Right ventricle myocardium inferior (tissue), 1 donor: ENCODE results near the gene CCDC68. TPM values are rescaled to one million over a fixed set of nuclear protein-coding genes. Genes with fewer than 3 reads are reported as not detected.
"Not testable (repeated sequence)": the region's sequence is repeated elsewhere in the genome, so short reads cannot be mapped to it uniquely, and the experiment has no call there.

Experiments
- ATAC-seq: fragments of 200-7000 bp; cut with Tn5 transposase; one replicate; pipeline ENCODE4 v1.9.1; 2020; ENCODE audit warnings: mild to moderate bottlenecking, moderate library complexity
- DNase-seq: peaks from one replicate; pipeline ENCODE4 v3.0.0; 2021; ENCODE audit errors: missing footprints
- intact Hi-C: fragments of 100-400 bp; cut with DNase I; formaldehyde crosslinking; loops from one replicate; pipeline ENCODE4 v1.11.0; 2022
- long read RNA-seq: library from polyadenylated mRNA; unstranded; transcript quantifications from one replicate; pipeline ENCODE4 v2.0.0, GENCODE V29; 2021
- total RNA-seq: library from RNA; stranded (reverse); fragmentation: NEBNext Ultra II Directional; extraction: Animal tissue kit (Norgen Biotek cat#: 25700); gene quantifications from one replicate; pipeline ENCODE4 v1.2.1, GENCODE V29; 2021
- donor health status: DM: no; HTN: yes; CAD: no; lungs with severe emphysema.

Gene CCDC68
- total RNA-seq = 3.9 TPM
- long read RNA-seq, partial matches to known transcripts = 0 of 1 reads
- long read RNA-seq, other reads (novel, unspliced or antisense) = 1 of 1 reads

GRCh38 chr18:54958704-54959625, at the start of gene CCDC68:
CCDC68 (minus strand) TSS chr18:54959461; CDS start chr18:54942791, 16,670 bp downstream.
- ATAC-seq = peak; percentile 82
- DNase-seq = peak; percentile 60
- intact Hi-C loops = no loop called here

DNA sequence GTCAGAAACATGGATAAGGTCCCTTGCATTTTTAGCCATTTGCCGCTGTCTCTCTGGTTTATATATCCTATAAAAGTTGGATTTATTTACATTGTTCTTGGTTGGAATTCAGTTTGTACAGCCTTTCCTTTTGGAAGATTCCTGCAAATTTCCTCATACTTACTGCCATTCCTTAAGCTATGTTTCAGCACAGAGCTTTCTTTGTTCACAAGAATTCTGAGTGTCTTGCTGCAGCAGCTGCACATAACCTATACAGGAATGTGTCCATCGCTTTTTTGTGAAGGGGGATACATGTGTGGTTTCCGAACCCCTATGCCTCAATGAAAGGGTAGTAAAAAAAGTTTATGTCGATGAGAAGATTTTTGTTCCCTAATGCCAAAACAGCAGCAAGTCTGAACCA, 48.3 kb upstream of the CCDC68 start:
- DNase-seq (no peak), ATAC-seq (no peak)
- intact Hi-C loops = no loop called here

DNA sequence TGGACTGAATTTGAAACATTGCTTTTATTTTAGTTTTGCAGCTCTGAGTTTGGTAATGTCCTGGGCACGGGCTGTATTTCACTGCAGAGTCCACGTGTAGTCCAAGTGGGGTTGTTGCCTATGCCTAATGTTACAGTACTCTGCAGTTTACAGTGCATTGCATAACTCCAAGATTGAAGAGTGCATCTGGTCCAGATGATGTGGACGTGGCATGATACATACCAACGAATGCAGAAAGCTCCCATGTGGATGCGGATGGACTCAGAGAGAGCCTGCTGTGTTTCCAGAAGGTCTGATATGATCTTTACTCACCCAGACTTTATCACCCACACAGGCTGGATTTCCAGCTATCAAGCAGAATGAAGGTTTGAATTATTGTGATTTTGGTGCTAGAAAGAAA, 44.4 kb upstream of the CCDC68 start:
- DNase-seq (no peak), ATAC-seq (no peak)
- intact Hi-C loops = no loop called here

DNA sequence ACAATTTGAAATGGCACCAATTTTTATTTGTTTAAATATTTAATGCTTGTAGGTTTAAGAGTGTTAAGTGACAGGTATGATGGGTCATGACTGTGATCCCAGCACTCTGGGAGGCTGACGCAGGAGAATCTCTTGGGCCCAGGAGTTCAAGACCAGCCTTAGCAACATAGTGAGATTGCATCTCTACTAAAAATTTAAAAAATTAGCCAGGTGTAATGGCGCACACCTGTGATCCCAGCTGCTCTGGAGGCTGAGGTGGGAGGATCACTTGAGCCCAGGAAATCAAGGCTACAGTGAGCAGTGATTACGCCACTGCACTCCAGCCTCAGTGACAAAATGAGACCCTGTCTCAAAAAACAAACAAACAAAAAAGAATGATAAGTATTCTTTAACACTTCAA, 43.0 kb upstream of the CCDC68 start:
- DNase-seq (no peak), ATAC-seq (no peak)
- intact Hi-C loops = no loop called here

DNA sequence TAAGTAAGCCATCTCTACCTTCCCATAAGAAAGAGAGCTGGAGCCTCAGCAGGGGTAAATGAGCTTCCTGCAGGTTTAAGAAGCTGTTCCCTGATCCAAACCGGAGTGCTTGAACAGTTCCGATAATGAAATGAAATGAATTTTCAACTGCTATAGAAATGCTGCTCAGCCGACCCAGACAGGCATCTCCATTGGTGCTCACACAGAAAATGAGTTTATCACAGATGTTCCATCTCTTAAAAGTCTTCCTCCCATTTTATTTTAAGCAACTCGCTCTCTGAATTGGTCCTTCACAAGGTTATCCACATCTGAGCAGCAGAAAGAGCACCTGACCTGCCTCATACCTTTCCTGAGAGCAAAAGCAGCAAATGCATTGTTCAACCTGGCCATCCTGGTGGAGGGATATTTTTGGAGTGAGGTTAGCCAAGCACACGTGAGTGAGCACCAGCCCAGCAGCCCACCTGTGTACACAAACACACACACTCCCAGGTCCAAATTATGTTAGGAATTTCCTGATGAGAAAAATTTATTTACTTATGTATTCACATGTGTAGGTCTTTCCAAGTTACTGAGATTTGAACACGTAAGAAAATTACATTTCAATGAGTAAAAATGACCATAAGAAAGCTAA, 42.2 kb upstream of the CCDC68 start:
- DNase-seq = no peak
- intact Hi-C loops = no loop called here
- no peak for ATAC-seq

DNA sequence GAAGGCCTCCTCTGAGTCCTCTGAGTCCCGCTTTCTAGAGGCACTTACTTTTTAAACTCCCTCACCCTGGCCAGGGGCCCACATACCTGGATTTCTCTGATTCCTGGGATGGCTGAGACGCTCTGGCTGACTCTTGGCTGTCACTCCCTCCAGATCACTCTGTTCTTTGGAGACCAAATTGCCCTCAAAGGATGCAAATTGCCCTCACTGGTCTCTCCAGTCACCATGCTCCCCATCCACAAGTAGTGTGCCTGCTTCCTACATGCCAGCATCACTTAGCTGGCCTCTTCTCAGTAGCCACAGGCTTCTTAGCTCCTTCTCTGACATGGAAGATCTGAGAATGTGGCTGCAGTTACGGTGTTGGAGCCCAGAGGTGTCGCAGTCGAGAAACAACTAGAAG, 41.3 kb upstream of the CCDC68 start:
- ATAC-seq = no peak
- no peak for DNase-seq
- intact Hi-C loops = no loop called here

DNA sequence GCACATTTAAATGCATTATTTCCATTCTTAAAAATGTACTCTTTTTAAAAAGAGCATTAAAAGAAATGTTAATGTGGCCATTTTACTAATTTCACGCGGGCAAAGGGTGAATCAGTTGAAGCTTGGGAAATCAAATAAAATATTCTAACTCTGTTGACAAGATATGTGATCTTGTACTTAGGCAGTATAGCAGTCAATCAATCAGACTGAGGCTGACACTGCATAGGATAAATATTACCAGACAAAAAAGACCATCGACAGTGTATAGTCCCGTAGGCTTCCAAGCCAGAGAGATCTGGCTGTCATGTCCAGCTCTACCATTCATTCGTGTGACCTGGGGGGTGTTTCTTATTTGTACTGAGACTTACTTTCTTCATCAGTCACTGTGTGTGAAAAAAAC, 39.8 kb upstream of the CCDC68 start:
- DNase-seq = no peak
- ATAC-seq = no peak
- intact Hi-C loops = no loop called here

GRCh38 chr18:54995421-54996143, 36.3 kb upstream of the CCDC68 start:
- DNase-seq (no peak), ATAC-seq (no peak)
- intact Hi-C loops = no loop called here

- DNase-seq = no peak
- intact Hi-C loops = no loop called here
Measured at GRCh38 chr18:54991981-54992380, 32.7 kb upstream of the CCDC68 start.

GRCh38 chr18:54984908-54985307, 25.6 kb upstream of the CCDC68 start:
- DNase-seq = no peak
- intact Hi-C loops = loop anchor here (5.0 kb wide), 1 partner anchor 538 kb away; no protein-coding TSS in a partner anchor
- no peak for ATAC-seq

More at GRCh38 chr18:54991981-54992380, 32.7 kb upstream of the CCDC68 start:
- no peak for ATAC-seq

GRCh38 chr18:54983791-54984190, 24.5 kb upstream of the CCDC68 start:
- ATAC-seq = no peak
- intact Hi-C loops = loop anchor here (2.0 to 5.0 kb wide), 2 partner anchors 305 to 536 kb away; no protein-coding TSS in a partner anchor
- DNase-seq = no peak

- no peak for ATAC-seq
- DNase-seq = no peak
- intact Hi-C loops = loop anchor here (2.0 to 5.0 kb wide), 2 partner anchors 304 to 536 kb away; no protein-coding TSS in a partner anchor
Measured at GRCh38 chr18:54983041-54983686, 23.9 kb upstream of the CCDC68 start.

DNA sequence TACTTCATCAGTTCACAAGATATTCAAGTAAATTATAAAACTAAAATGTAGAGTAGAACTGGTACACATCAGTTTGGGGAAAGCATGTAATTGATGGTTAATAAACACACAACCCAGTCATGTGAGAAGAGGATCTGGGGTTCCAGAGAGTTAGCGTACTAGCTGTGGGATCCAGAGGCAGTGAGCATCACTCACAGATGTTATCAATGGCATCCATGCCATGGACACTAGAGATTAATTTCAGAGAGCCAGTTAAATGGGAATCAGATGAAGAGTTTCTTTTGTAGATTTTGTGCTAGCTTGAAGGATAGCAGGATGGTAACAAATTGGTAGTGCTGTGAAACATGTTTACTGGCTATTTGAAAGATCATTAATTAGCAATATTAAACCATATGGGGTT, 21.8 kb upstream of the CCDC68 start:
- intact Hi-C loops = loop anchor here (5.0 kb wide), 1 partner anchor 534 kb away; no protein-coding TSS in a partner anchor
- no peak for ATAC-seq

DNA sequence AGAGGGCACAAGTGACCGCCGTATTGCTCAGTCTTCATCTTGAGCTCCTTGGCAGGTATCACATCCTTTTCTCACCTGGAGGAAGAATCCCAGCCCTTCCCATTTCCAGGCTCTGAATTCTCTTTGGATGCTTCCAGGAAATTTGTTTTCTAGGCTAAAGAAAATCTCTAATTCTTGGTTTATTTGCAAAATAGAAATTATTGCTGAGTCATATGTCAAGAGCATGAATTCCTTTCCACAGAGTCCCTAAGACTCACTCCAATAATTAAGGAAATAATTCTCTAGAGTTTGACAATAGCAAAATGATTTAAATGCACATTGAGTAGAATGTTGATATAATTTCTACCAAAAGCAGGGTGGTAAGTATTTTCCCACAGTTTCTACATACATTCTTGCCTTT, 16.3 kb upstream of the CCDC68 start:
- DNase-seq (no peak), ATAC-seq (no peak)
- intact Hi-C loops = no loop called here

More for the DNA sequence above, 21.8 kb upstream of the CCDC68 start:
- no peak for DNase-seq

DNA sequence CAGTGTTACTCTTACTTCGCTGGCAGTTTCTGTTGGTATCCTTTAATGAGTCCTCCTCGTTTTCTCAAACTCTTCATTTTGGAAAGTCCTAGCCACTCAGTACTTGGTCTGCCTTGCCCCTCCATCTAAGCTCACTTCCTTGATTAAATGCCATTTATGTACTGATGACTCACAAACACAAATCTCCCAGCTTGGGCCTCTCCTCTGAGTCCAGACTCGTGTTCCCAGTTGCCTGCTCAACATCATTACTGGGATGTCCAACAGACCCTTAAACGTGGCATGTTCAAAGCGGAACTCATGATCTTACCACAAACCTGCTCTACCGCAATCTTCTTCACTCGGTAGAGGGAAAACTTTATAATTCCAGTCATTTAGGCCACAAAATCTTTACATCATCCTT, 13.8 kb upstream of the CCDC68 start:
- ATAC-seq = no peak
- no peak for DNase-seq
- intact Hi-C loops = no loop called here

DNA sequence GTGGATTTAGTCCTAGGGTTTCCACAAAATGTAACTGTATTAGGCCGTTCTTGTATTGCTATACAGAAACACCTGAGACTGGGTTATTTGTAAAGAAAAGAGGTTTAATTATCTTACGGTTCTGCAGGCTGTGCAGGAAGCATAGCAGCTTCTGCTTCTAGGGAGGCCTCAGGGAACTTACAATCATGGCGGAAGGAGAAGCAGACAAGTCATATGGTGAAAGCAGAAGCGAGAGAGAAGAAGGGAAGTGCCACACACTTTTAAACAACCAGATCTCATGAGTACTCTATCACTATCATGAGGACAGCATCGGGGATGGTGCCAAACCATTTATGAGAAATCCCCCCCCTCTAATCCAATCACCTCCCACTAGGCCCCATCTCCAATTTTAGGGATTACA, 9.5 kb upstream of the CCDC68 start:
- intact Hi-C loops = no loop called here
- ATAC-seq (no peak), DNase-seq (no peak)

DNA sequence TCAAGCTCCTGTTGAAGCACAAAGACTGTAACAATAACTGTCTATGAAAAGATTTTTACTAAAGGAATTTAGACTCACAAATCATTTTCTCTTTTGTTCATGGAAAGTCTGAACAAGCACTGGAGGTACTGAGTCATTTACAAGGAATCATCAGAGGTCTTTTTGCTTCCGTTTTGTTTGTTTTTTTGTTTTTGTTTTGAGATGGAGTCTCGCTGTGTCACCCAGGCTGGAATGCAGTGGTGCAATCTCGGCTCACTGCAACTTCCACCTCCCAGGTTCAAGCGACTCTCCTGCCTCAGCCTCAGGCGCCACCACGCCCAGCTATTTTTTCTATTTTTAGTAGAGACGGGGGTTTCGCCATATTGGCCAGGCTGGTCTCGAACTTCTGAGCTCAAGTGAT, 9.0 kb upstream of the CCDC68 start:
- ATAC-seq, intact Hi-C loops, DNase-seq: not testable (repeated sequence)

- ATAC-seq = no peak
- intact Hi-C loops = no loop called here
- no peak for DNase-seq
Measured at GRCh38 chr18:54967786-54968185, 8.5 kb upstream of the CCDC68 start.

GRCh38 chr18:54964741-54965140, 5.5 kb upstream of the CCDC68 start:
- intact Hi-C loops = no loop called here
- ATAC-seq (no peak), DNase-seq (no peak)
